ENCODE results near the gene ZNF157. TPM values are rescaled to one million over a fixed set of nuclear protein-coding genes. Genes with fewer than 3 reads are reported as not detected.

ZNF157 gene
- total and polyA plus RNA-seq, 2 of the 8 experiments (the other 6 are each of a cell fraction or from before 2014, with no cell fraction given): 0.67 to 2.2 TPM

GRCh38 chrX:47430925-47431324 lies 60.5 kb downstream of the ZNF157 start:
- no peak for TF ChIP-seq SP4 (IDR thresholded peaks at IDR 0.05; ENCODE audit: low read length)
- TF ChIP-seq ZNF274 (IDR thresholded peaks at IDR 0.05; ENCODE audit: borderline replicate concordance, extremely low read depth, low read length): no peak
- TF ChIP-seq TAF7 (optimal IDR thresholded peaks at IDR 0.05; ENCODE audit: borderline replicate concordance, low read depth, low read length): no peak
- no peak for TF ChIP-seq MAFK (IDR thresholded peaks at IDR 0.05; ENCODE audit: low read depth, low read length)
- no peak for TF ChIP-seq NRF1 (IDR thresholded peaks at IDR 0.05; ENCODE audit: low read depth, low read length)
- no peak for TF ChIP-seq BCL11A (IDR thresholded peaks at IDR 0.05; ENCODE audit: low read depth in 2 of 2, low read length in 2 of 2)
- TF ChIP-seq KDM5A (IDR thresholded peaks at IDR 0.05; ENCODE audit: low read length): no peak
- no peak for FAIRE-seq
- CTCF ChIA-PET (ENCODE audit: partially characterized antibody): no interaction called here

More at GRCh38 chrX:47430925-47431324, 60.5 kb downstream of the ZNF157 start:
- Histone ChIP-seq H3K4ac (replicated peaks; ENCODE audit: insufficient read length, low read depth, low read length) (no peak overlapping the region), H3K9me3 (ENCODE audit: insufficient read depth in 2 of 2, low read depth in 1 of 2, low read length in 1 of 2) (no peaks in the 10 kb centered on the region), H4K5ac (ENCODE audit: insufficient read length, low read depth, low read length) (no peak overlapping the region), H4K91ac (replicated peaks; ENCODE audit: insufficient read length, low read length) (no peak overlapping the region), H2BK15ac (ENCODE audit: low read length) (no peak overlapping the region), H3K18ac (ENCODE audit: extremely low read depth, low read length) (no peak overlapping the region), H3K4me1 (replicated peaks in 1 of 4; ENCODE audit: control insufficient read depth in 3 of 4, insufficient read depth in 4 of 4, low read length in 3 of 4) (no peaks in the 10 kb centered on the region), H3K4me3 (ENCODE audit: extremely low read depth in 1 of 4, insufficient read depth in 2 of 4, low read depth in 3 of 4, low read length in 4 of 4) (no peak overlapping the region), H4K20me1 (replicated peaks in 1 of 2; ENCODE audit: control insufficient read depth in 1 of 2, insufficient read depth in 2 of 2, low read length in 2 of 2) (no peaks in the 10 kb centered on the region), H3K36me3 (ENCODE audit: control insufficient read depth in 2 of 4, insufficient read depth in 4 of 4, low read length in 3 of 4) (no peaks in the 10 kb centered on the region), H3K23ac (ENCODE audit: insufficient read length) (no peak overlapping the region), H3K4me2 (ENCODE audit: insufficient read depth in 1 of 2, low read depth in 2 of 2, low read length in 2 of 2) (no peak overlapping the region), H3K27me3 (replicated peaks in 1 of 4; ENCODE audit: control insufficient read depth in 3 of 4, extremely low read depth in 1 of 4, insufficient read depth in 3 of 4, low read length in 3 of 4) (no peaks in the 10 kb centered on the region), H3K56ac (replicated peaks; ENCODE audit: insufficient read length, low read depth, low read length) (no peak overlapping the region), H3K14ac (ENCODE audit: insufficient read length) (no peak overlapping the region), H2AK5ac (ENCODE audit: low read depth, low read length) (no peak overlapping the region), H2BK20ac (ENCODE audit: low read length) (no peak overlapping the region), H2AFZ (ENCODE audit: low read length) (no peak overlapping the region), H4K8ac (ENCODE audit: extremely low read depth, insufficient read depth, low read length) (no peak overlapping the region), H3K9ac (replicated peaks in 1 of 4; ENCODE audit: extremely low read depth in 1 of 4, low read depth in 3 of 4, low read length in 3 of 4) (no peak overlapping the region), H2BK12ac (ENCODE audit: low read depth, low read length) (no peak overlapping the region), H2BK5ac (ENCODE audit: low read depth, low read length) (no peak overlapping the region), H3K23me2 (ENCODE audit: low read depth, low read length) (no peaks in the 10 kb centered on the region), H3K79me2 (ENCODE audit: control insufficient read depth in 1 of 2, insufficient read depth in 2 of 2, low read length in 2 of 2) (no peaks in the 10 kb centered on the region), H3K79me1 (ENCODE audit: low read depth, low read length) (no peaks in the 10 kb centered on the region), H3K27ac (ENCODE audit: low read depth, low read length) (no peak overlapping the region), H2BK120ac (replicated peaks; ENCODE audit: low read depth, low read length) (no peak overlapping the region)
- WGBS, 2 experiments (ENCODE audit: extremely low coverage in 1 of 2, insufficient coverage in 1 of 2, insufficient read length in 1 of 2, insufficient replicate concordance in 2 of 2, low coverage in 1 of 2, low lambda C conversion rate in 2 of 2, missing lambda C conversion rate in 1 of 2): 96% methylated on average over 5 of the region's 5 CpGs; no CpG with 5 or more reads in 1 of the 2 experiments
- POLR2A ChIA-PET (ENCODE audit: partially characterized antibody): no interaction called here
- DNase-seq (ENCODE audit: low read depth in 1 of 2, low spot score in 2 of 2): no peak
